ENCODE measurements around the gene RBAK. TPM values are rescaled to one million over a fixed set of nuclear protein-coding genes. Genes with fewer than 3 reads are reported as not detected.

Gene RBAK
- total RNA-seq, 1 experiment from 2014 or later = 16.2 TPM

- POLR2A ChIA-PET = no interaction called here
- H3K4me3 ChIP-seq (replicated peaks in 1 of 2; ENCODE audit: low read depth in 1 of 2, low read length in 2 of 2) = no peak overlapping the region
Observed at GRCh38 chr7:4999369-4999950, 46.2 kb upstream of the RBAK start.

More at GRCh38 chr7:4999369-4999950, 46.2 kb upstream of the RBAK start:
- no peak for ATAC-seq
- Histone ChIP-seq H3K27ac (ENCODE audit: low read depth, low read length) (no peak overlapping the region), H3K4me1 (ENCODE audit: control insufficient read depth in 1 of 2, insufficient read depth in 2 of 2, low read length in 2 of 2) (no peaks in the 10 kb centered on the region), H4K20me1 (ENCODE audit: insufficient read depth) (no peaks in the 10 kb centered on the region), H3K4me2 (ENCODE audit: low read length) (no peak overlapping the region), H3K27me3 (ENCODE audit: insufficient read depth, low read length) (no peaks in the 10 kb centered on the region), H3K36me3 (ENCODE audit: control insufficient read depth in 1 of 2, insufficient read depth in 2 of 2, low read length in 2 of 2) (peaks cover 0 to 8% of the 10 kb centered on the region in 2 experiments; a peak in 2 of 4 replicates), H3K9me3 (ENCODE audit: control insufficient read depth in 1 of 2, insufficient read depth in 1 of 2, low read depth in 1 of 2, low read length in 2 of 2) (no peaks in the 10 kb centered on the region), H3K9ac (ENCODE audit: low read length) (no peak overlapping the region), H3K79me2 (ENCODE audit: insufficient read depth, low read length) (no peaks in the 10 kb centered on the region), H2AFZ (ENCODE audit: low read depth, low read length, poor library complexity, severe bottlenecking) (no peak overlapping the region), H3K9me2 (ENCODE audit: insufficient read depth) (no peaks in the 10 kb centered on the region)
- TF ChIP-seq, protein P1, sequence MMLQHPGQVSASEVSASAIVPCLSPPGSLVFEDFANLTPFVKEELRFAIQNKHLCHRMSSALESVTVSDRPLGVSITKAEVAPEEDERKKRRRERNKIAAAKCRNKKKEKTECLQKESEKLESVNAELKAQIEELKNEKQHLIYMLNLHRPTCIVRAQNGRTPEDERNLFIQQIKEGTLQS (IDR thresholded peaks at IDR 0.05) = no peak
- TF ChIP-seq SIN3A (IDR thresholded peaks at IDR 0.05; ENCODE audit: low read depth) = no peak
- no peak for TF ChIP-seq ZNF274 (IDR thresholded peaks at IDR 0.05; ENCODE audit: low read depth, low read length)
- TF ChIP-seq ZFX (IDR thresholded peaks at IDR 0.05) = no peak
- TF ChIP-seq JUND (IDR thresholded peaks at IDR 0.05) = no peak
- no peak for TF ChIP-seq ELF1 (IDR thresholded peaks at IDR 0.05; ENCODE audit: borderline replicate concordance, low read depth)
- no peak for TF ChIP-seq REST (IDR thresholded peaks at IDR 0.05; ENCODE audit: low read depth)
- TF ChIP-seq EZH2phosphoT487 (IDR thresholded peaks at IDR 0.05; ENCODE audit: borderline replicate concordance) = no peak
- no peak for TF ChIP-seq EZH2 (IDR thresholded peaks at IDR 0.05)
- TF ChIP-seq EGR1 (IDR thresholded peaks at IDR 0.05; ENCODE audit: low read depth) = no peak
- no peak for TF ChIP-seq FOSL1 (IDR thresholded peaks at IDR 0.05; ENCODE audit: low read depth)
- TF ChIP-seq CBX3 (IDR thresholded peaks at IDR 0.05; ENCODE audit: low read depth) = no peak
- no peak for TF ChIP-seq SRF (IDR thresholded peaks at IDR 0.05; ENCODE audit: low read depth)
- TF ChIP-seq, protein P2, sequence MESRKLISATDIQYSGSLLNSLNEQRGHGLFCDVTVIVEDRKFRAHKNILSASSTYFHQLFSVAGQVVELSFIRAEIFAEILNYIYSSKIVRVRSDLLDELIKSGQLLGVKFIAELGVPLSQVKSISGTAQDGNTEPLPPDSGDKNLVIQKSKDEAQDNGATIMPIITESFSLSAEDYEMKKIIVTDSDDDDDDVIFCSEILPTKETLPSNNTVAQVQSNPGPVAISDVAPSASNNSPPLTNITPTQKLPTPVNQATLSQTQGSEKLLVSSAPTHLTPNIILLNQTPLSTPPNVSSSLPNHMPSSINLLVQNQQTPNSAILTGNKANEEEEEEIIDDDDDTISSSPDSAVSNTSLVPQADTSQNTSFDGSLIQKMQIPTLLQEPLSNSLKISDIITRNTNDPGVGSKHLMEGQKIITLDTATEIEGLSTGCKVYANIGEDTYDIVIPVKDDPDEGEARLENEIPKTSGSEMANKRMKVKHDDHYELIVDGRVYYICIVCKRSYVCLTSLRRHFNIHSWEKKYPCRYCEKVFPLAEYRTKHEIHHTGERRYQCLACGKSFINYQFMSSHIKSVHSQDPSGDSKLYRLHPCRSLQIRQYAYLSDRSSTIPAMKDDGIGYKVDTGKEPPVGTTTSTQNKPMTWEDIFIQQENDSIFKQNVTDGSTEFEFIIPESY (IDR thresholded peaks at IDR 0.05; ENCODE audit: extremely low read depth, insufficient replicate concordance, low read length) = no peak
- no peak for TF ChIP-seq SP1 (IDR thresholded peaks at IDR 0.05; ENCODE audit: low read depth)
- no peak for TF ChIP-seq MAX (IDR thresholded peaks at IDR 0.05)
- TF ChIP-seq TCF7L2 (IDR thresholded peaks at IDR 0.05; ENCODE audit: borderline replicate concordance, extremely low read depth, insufficient read depth, insufficient read length) = no peak
- TF ChIP-seq POLR2AphosphoS5 (IDR thresholded peaks at IDR 0.05; ENCODE audit: low read depth, low read length) = no peak
- TF ChIP-seq, protein P3, sequence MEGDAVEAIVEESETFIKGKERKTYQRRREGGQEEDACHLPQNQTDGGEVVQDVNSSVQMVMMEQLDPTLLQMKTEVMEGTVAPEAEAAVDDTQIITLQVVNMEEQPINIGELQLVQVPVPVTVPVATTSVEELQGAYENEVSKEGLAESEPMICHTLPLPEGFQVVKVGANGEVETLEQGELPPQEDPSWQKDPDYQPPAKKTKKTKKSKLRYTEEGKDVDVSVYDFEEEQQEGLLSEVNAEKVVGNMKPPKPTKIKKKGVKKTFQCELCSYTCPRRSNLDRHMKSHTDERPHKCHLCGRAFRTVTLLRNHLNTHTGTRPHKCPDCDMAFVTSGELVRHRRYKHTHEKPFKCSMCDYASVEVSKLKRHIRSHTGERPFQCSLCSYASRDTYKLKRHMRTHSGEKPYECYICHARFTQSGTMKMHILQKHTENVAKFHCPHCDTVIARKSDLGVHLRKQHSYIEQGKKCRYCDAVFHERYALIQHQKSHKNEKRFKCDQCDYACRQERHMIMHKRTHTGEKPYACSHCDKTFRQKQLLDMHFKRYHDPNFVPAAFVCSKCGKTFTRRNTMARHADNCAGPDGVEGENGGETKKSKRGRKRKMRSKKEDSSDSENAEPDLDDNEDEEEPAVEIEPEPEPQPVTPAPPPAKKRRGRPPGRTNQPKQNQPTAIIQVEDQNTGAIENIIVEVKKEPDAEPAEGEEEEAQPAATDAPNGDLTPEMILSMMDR (IDR thresholded peaks at IDR 0.05 in 2 of 3, conservative IDR thresholded peaks at IDR 0.05 in 1 of 3; ENCODE audit: borderline replicate concordance in 1 of 3, insufficient read depth in 1 of 3, low read depth in 2 of 3, low read length in 2 of 3) = no peak
- TF ChIP-seq CEBPB (IDR thresholded peaks at IDR 0.05; ENCODE audit: low read depth) = no peak
- CTCF ChIA-PET = no interaction called here
- no peak for DNase-seq (ENCODE audit: low read depth, low spot score)
- intact Hi-C loops (cut with micrococcal nuclease) = no loop called here
- no TSS peak for BruUV-seq (replicated peaks)
- RAD21 ChIA-PET (ENCODE audit: low non-redundant PET in 1 of 2, low total read pairs in 2 of 2, uncharacterized antibody in 2 of 2, unreplicated experiment in 2 of 2) = no interaction called here
